ENCODE measurements around the gene IP6K3. TPM values are rescaled to one million over a fixed set of nuclear protein-coding genes. Genes with fewer than 3 reads are reported as not detected.

Gene IP6K3
- total RNA-seq, 4 donors from 2014 or later, result 0.88 to 5.8 (median 1.6) TPM

DNA sequence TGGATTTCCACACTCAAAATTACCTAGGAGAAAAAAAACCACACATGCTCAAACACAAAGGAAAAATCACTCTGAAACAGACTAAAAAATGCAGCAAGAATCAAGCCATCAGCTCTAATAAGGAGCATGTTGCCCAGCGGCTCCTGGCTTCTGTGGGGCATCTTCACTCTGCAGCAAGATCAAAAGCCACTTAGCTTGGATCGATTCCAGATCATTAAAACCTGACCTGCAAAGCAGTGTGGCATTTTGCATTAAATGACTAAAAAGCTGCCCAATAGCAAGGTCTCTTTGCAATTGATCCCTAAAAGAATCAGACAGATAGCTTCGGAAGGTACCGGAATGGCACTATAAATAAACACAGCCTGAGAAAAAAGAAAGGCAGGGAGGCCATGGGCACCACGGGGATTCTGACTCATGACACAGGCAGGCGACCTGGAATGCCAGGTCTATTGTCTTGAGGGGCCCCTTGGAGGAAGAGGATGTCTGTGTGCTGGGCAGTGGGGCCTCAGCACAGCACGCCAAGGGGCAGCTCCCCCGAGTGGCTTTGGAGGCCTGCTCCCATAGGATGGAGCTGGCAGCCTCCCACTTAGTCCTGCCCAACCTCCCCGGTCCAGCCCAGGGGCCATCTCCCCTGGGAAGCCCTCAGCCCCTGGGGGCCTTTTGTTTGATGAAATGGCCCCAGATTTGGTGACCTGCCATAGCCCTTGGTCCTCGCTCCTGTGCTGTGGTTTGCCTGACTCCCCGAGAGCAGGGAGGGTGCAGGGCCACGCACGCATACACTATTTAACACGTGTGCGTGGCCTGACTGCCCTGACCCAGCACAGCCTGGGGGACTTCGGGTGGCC, 34.6 kb upstream of the IP6K3 start:
- H3K27ac ChIP-seq, result no peak overlapping the region
- DNase-seq, result no peak
- TF ChIP-seq CTCF (IDR thresholded peaks at IDR 0.05), result no peak
- TF ChIP-seq POLR2A (IDR thresholded peaks at IDR 0.05), result no peak
- H3K27me3 ChIP-seq, result no peaks in the 10 kb centered on the region
- H3K9me3 ChIP-seq, result no peaks in the 10 kb centered on the region
- peaks cover 0 to 18% (median under 1%) of the 10 kb centered on the region in 4 donors for H3K4me1 ChIP-seq
- H3K36me3 ChIP-seq, result peaks cover 0 to 86% (median 3%) of the 10 kb centered on the region in 3 donors
- no peak overlapping the region for H3K4me3 ChIP-seq

DNA sequence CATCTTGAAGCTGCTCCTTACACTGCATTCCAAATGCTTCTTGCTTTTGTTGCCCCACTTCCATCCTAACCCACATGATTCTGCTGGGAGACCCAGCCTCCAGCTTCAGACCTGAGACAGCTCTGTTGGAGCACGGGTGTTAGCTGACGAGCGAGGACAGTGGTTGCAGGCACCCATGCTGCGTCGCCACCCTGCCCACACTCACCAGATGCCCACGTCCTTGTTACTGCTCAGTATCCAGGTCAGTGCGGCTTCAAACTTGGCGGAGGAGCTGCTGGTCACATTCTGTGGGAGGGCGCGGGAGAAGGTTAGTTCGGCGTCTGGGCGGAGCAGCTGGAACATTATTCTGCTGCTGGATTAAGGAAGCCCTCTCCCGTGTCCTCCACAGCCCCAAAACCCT, 33.2 kb upstream of the IP6K3 start:
- peaks cover 0 to 4% (median 0%) of the 10 kb centered on the region in 4 donors for H3K4me1 ChIP-seq

DNA sequence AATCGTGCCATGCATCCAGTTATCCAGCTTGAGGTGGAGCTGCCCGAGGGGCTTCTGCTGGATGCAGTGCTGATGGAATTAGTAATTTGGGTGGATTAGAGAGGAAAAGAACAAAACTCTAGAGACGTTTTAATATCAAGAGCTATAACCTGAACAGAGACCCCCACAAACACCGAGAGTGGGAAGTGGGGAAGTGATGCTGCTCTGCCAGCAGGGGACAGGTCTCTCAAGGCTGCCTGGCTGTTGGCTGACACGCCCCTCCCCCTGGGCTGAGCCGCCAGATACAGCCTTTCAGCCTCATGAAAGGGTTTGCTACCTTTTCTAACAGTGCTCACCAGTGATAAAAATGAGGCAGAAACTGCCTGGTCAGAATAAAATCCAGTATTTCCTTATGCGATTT, 32.6 kb upstream of the IP6K3 start:
- no peak for TF ChIP-seq POLR2A (IDR thresholded peaks at IDR 0.05)
- TF ChIP-seq CTCF (IDR thresholded peaks at IDR 0.05), result no peak
- H3K4me3 ChIP-seq, result no peak overlapping the region
- no peaks in the 10 kb centered on the region for H3K27me3 ChIP-seq
- no peaks in the 10 kb centered on the region for H3K4me1 ChIP-seq
- no peak overlapping the region for H3K27ac ChIP-seq
- H3K36me3 ChIP-seq, result peaks cover 0 to 100% (median 3%) of the 10 kb centered on the region in 3 donors
- DNase-seq, result no peak
- no peaks in the 10 kb centered on the region for H3K9me3 ChIP-seq

More for the DNA sequence above, 33.2 kb upstream of the IP6K3 start:
- H3K27ac ChIP-seq, result no peak overlapping the region
- no peak for TF ChIP-seq CTCF (IDR thresholded peaks at IDR 0.05)
- TF ChIP-seq POLR2A (IDR thresholded peaks at IDR 0.05), result no peak
- DNase-seq, result no peak
- no peaks in the 10 kb centered on the region for H3K27me3 ChIP-seq
- H3K9me3 ChIP-seq, result no peaks in the 10 kb centered on the region
- H3K4me3 ChIP-seq, result no peak overlapping the region
- peaks cover 0 to 100% (median 3%) of the 10 kb centered on the region in 3 donors for H3K36me3 ChIP-seq

GRCh38 chr6:33778444-33779121, 31.9 kb upstream of the IP6K3 start:
- Histone ChIP-seq H3K4me3 (no peak overlapping the region), H3K9me3 (no peaks in the 10 kb centered on the region), H3K27ac (no peak overlapping the region), H3K27me3 (no peaks in the 10 kb centered on the region), H3K4me1 (no peaks in the 10 kb centered on the region), H3K36me3 (peaks cover 0 to 100% (median 3%) of the 10 kb centered on the region in 3 donors)
- no peak for DNase-seq
- TF ChIP-seq POLR2A (IDR thresholded peaks at IDR 0.05) (no peak), CTCF (IDR thresholded peaks at IDR 0.05) (no peak)

DNA sequence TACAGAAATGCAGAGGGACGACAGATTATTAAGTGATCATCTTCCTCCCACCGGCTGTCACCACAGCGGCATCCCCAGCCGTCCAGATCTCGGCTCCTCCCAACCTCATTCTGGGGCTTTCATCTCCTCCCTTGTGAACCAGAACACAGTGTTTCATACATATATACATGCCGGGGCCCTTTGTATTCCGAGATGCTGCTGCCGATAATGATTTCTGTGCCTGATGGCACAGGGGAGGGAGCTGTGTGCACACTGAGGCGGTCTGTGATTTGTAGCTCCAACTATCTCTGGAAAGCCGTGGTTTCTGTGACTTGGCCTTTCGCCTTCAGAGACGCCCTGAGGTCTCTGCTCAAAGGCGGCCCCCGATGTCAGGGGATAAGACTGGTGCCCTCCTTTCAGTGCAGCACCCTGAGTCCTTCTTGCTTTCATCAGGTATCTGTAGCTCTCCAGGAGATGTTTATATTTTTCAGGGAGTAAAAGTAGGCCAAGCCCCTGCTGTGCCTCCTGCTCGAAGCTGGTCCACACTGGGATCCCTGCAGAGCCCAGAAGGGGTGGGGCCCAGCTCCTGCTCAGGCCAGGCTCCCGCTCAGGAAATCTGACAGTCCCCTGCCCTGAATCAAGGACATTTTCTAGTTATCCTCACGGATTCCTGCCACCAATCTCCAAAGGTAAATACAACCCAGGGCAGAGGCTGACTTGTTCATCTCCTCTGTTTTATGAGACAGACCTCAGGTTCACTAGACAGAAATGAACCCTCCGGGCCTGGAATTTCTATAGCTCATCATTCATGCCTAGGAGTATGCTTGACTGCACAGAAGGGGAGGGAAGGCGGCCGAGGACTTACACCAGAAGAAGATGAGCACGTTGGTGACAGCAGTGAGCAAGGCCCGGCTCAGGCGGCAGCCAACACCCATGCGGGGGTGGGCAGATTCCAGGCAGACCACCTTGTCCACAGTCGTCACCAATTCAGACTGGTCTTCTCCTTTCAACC, 31.0 kb upstream of the IP6K3 start:
- Histone ChIP-seq H3K36me3 (peaks cover 0 to 100% (median 3%) of the 10 kb centered on the region in 3 donors), H3K4me3 (no peak overlapping the region), H3K27ac (no peak overlapping the region), H3K4me1 (peaks cover 0 to under 1% (median 0%) of the 10 kb centered on the region in 4 donors), H3K9me3 (no peaks in the 10 kb centered on the region), H3K27me3 (no peaks in the 10 kb centered on the region)
- TF ChIP-seq POLR2A (IDR thresholded peaks at IDR 0.05), result no peak
- DNase-seq, result no peak
